KMS-11 (cell line): ENCODE measurements around the gene RAMP1.

ENCODE experiments used
- H2AFZ ChIP-seq: fragments of 200-600 bp; sonication (generic); 2 replicates; pipeline ENCODE4 v1.6.1; 2016; ENCODE audit warnings: antibody characterized with exemption, mixed run types, low read depth
- H3K27ac ChIP-seq: fragments of 200-600 bp; sonication (generic); 2 replicates; pipeline ENCODE4 v1.6.1; 2016; ENCODE audit warnings: mild to moderate bottlenecking, mixed run types
- H3K27me3 ChIP-seq: fragments of 200-600 bp; sonication (generic); 2 replicates; pipeline ENCODE4 v1.6.1; 2017; ENCODE audit warnings: mild to moderate bottlenecking, low read depth, mixed run types, moderate library complexity; ENCODE audit not compliant: insufficient read depth
- H3K36me3 ChIP-seq: fragments of 200-600 bp; sonication (generic); 2 replicates; pipeline ENCODE4 v1.6.1; 2017; ENCODE audit warnings: mild to moderate bottlenecking, mixed run types; ENCODE audit not compliant: insufficient read depth
- H3K4me1 ChIP-seq: fragments of 200-600 bp; sonication (generic); 2 replicates; pipeline ENCODE4 v1.6.1; 2016; ENCODE audit warnings: mild to moderate bottlenecking, low read depth, mixed run types; ENCODE audit not compliant: poor library complexity, severe bottlenecking
- H3K4me2 ChIP-seq: fragments of 200-600 bp; sonication (generic); 2 replicates; pipeline ENCODE4 v1.7.0; 2016; ENCODE audit warnings: mild to moderate bottlenecking, mixed run types
- H3K4me3 ChIP-seq: fragments of 200-600 bp; sonication (generic); IDR thresholded peaks from 2 replicates; pipeline ENCODE4 v1.6.1; 2017; ENCODE audit warnings: low read depth, low read length, mixed read lengths; ENCODE audit not compliant: insufficient read depth
- H3K79me2 ChIP-seq: fragments of 200-600 bp; sonication (generic); 2 replicates; pipeline ENCODE4 v1.6.1; 2016; ENCODE audit warnings: low read depth, mixed run types; ENCODE audit not compliant: insufficient read depth
- H3K9ac ChIP-seq: fragments of 200-600 bp; sonication (generic); 2 replicates; pipeline ENCODE4 v1.6.1; 2016; ENCODE audit warnings: mild to moderate bottlenecking, mixed run types
- H4K20me1 ChIP-seq: fragments of 200-600 bp; sonication (generic); 2 replicates; pipeline ENCODE4 v1.6.1; 2016; ENCODE audit warnings: mild to moderate bottlenecking, mixed run types; ENCODE audit not compliant: insufficient read depth
- CTCF ChIP-seq: fragments of 200-600 bp; sonication (generic); conservative IDR thresholded peaks from 2 replicates; pipeline ENCODE4 v1.6.1; 2017; ENCODE audit warnings: low read depth, mild to moderate bottlenecking, antibody characterized with exemption, low read length, moderate library complexity, mixed read lengths

The RAMP1 gene

GRCh38 chr2:237827421-237827987 is 31.9 kb upstream of the RAMP1 start:
- no peak overlapping the region for H2AFZ ChIP-seq
- H3K4me2 ChIP-seq, result no peak overlapping the region
- no peaks in the 10 kb centered on the region for H3K36me3 ChIP-seq
- no peak overlapping the region for H3K4me3 ChIP-seq
- H3K27ac ChIP-seq, result no peak overlapping the region
- no peaks in the 10 kb centered on the region for H4K20me1 ChIP-seq
- H3K4me1 ChIP-seq, result no peaks in the 10 kb centered on the region
- no peaks in the 10 kb centered on the region for H3K27me3 ChIP-seq
- no peaks in the 10 kb centered on the region for H3K79me2 ChIP-seq
- no peak for TF ChIP-seq CTCF
- H3K9ac ChIP-seq, result no peak overlapping the region

GRCh38 chr2:237830522-237830921 is 28.9 kb upstream of the RAMP1 start:
- TF ChIP-seq CTCF, result no peak
- Histone ChIP-seq H3K36me3 (no peaks in the 10 kb centered on the region), H3K27ac (no peak overlapping the region), H3K79me2 (no peaks in the 10 kb centered on the region), H3K27me3 (no peaks in the 10 kb centered on the region), H3K4me2 (no peak overlapping the region), H3K4me1 (no peaks in the 10 kb centered on the region), H2AFZ (no peak overlapping the region), H3K4me3 (no peak overlapping the region), H3K9ac (no peak overlapping the region), H4K20me1 (no peaks in the 10 kb centered on the region)

- no peak overlapping the region for H3K27ac ChIP-seq
- TF ChIP-seq CTCF, result no peak
- H3K4me3 ChIP-seq, result no peak overlapping the region
- no peaks in the 10 kb centered on the region for H3K79me2 ChIP-seq
- H3K4me1 ChIP-seq, result no peaks in the 10 kb centered on the region
- no peaks in the 10 kb centered on the region for H3K27me3 ChIP-seq
- H2AFZ ChIP-seq, result no peak overlapping the region
- H4K20me1 ChIP-seq, result no peaks in the 10 kb centered on the region
- H3K9ac ChIP-seq, result no peak overlapping the region
- H3K36me3 ChIP-seq, result no peaks in the 10 kb centered on the region
- no peak overlapping the region for H3K4me2 ChIP-seq
Measured at GRCh38 chr2:237833546-237833945, 25.9 kb upstream of the RAMP1 start.

GRCh38 chr2:237835372-237835771 is 24.1 kb upstream of the RAMP1 start:
- Histone ChIP-seq H3K4me1 (no peaks in the 10 kb centered on the region), H3K4me2 (no peak overlapping the region), H3K27ac (no peak overlapping the region), H3K4me3 (no peak overlapping the region), H4K20me1 (no peaks in the 10 kb centered on the region), H3K79me2 (no peaks in the 10 kb centered on the region), H2AFZ (no peak overlapping the region), H3K36me3 (no peaks in the 10 kb centered on the region), H3K27me3 (no peaks in the 10 kb centered on the region), H3K9ac (no peak overlapping the region)
- no peak for TF ChIP-seq CTCF
